ENCODE measurements around the gene MYH14.
"Not testable (repeated sequence)": the region's sequence is repeated elsewhere in the genome, so short reads cannot be mapped to it uniquely, and the experiment has no call there.

Gene MYH14

DNA sequence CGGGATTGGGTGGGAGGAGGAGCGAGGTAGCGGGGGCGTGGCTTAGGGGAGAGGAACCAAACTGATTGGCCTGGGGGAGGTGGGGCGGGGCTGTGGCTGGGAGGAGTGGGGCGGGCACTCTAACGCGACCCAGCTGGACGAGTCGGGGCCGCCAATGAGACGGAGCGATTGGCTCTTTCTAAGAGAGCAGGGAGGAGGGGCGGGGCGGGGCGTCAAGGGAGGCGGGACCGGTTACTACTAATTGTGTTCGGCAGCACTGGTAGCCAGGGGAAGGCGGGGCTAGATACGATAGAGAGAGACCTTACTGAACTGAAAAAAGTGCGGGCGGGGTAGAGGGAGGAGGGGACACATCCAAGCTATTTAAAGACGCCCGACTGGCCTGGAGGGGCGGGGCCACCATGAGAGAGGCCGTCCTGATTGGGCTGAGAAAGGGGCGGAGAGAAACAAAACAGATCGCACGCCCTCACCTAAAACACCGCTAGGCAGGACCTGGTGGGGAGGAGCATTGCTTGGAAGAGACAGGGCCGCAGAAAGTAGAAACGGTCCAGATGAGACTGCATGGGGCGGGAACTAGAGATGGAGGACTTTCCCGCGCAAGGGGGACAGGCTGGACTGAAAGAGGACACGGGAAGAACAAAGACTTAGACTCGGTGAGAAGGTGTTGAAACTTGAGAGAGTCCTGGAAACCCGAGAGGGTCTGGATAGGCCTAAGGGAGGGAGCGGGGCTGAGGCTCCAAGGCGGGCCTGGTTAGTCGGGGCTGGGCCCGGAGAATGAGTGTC, 125.9 kb downstream of the MYH14 start, which contains the start of gene KCNC3:
TSS of gene KCNC3 (minus strand) at position 232 of the 780 bp plus-strand sequence. CDS start 295 bp downstream, outside the sequence.
- Histone ChIP-seq H3K27me3 (replicated peaks; ENCODE audit: control insufficient read depth, insufficient read depth, low read length) (peaks cover 42% of the 10 kb centered on the region), H3K9me3 (ENCODE audit: control insufficient read depth, low read length) (no peaks in the 10 kb centered on the region), H3K4me1 (ENCODE audit: control insufficient read depth, insufficient read depth, low read length) (peaks cover 13% of the 10 kb centered on the region), H3K4me3 (ENCODE audit: low read length) (peak within 1 kb of the TSS; percentile 47), H3K36me3 (ENCODE audit: control insufficient read depth, insufficient read depth, low read length, severe bottlenecking) (no peaks in the 10 kb centered on the region), H3K9ac (ENCODE audit: low read length) (peak within 1 kb of the TSS; percentile 42)
- peak; percentile 89 for DNase-seq (ENCODE audit: low read depth)

DNA sequence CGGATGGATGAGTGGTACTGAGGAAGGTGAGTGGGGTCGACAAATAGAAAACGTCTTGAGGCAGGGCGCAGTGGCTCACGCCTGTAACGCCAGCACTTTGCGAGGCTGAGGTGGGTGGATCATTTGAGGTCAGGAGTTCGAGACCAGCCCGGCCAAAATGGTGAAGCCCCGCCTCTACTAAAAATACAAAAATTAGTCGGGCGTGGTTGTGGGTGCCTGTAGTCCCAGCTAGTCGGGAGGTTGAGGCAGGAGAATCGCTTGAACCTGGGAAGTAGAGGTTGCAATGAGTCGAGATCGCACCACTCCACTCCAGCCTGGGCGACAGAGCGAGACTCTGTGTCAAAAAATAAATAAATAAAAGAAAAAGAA, 126.5 kb downstream of the MYH14 start:
- not testable (repeated sequence) for DNase-seq (ENCODE audit: low read depth); H3K4me3 ChIP-seq (ENCODE audit: low read length)

DNA sequence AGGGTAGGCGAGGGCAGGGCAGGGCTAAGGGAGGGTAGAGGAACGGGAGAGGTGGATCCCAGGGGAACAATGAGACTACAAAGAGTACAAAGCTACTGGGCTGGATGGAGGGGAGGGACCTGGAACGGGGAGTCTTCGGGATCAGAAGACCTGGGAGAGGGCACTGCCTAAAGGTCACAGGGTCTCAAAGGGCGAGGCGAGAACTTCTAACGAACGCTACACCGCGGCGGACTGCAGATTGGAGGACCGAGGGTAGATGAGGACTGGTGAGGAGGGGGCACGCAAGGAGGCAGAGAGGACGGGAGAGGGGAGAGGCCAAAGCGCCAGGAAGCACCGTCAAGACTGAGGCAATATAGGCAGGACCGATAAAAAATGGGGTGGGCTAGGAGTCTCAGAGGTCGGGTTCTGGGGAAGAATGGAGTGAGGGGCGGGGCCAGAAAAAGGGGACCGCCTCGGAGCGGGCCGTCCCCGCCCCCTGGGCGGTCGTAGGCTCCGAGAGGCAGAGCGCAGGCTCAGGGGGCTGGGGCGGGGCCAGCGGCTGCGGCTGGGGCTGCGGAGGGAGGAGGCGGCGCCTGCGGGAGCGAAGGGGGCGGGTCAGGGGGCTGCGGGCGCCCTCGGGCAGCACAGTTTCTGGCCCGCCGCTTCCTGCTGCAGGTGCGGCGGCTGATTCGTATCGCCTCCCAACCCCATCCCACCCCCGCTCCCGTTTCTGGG, 127.1 kb downstream of the MYH14 start:
- peak; percentile 49 for DNase-seq (ENCODE audit: low read depth)
- Histone ChIP-seq H3K36me3 (ENCODE audit: control insufficient read depth, insufficient read depth, low read length, severe bottlenecking) (no peaks in the 10 kb centered on the region), H3K4me3 (ENCODE audit: low read length) (no peak overlapping the region), H3K4me1 (ENCODE audit: control insufficient read depth, insufficient read depth, low read length) (peaks cover 13% of the 10 kb centered on the region), H3K27me3 (replicated peaks; ENCODE audit: control insufficient read depth, insufficient read depth, low read length) (peaks cover 44% of the 10 kb centered on the region), H3K9ac (ENCODE audit: low read length) (no peak overlapping the region), H3K9me3 (ENCODE audit: control insufficient read depth, low read length) (no peaks in the 10 kb centered on the region)

More for the DNA sequence above, 126.5 kb downstream of the MYH14 start:
- Histone ChIP-seq H3K27me3 (replicated peaks; ENCODE audit: control insufficient read depth, insufficient read depth, low read length) (peaks cover 42% of the 10 kb centered on the region), H3K4me1 (ENCODE audit: control insufficient read depth, insufficient read depth, low read length) (peaks cover 13% of the 10 kb centered on the region)
- H3K9ac ChIP-seq (ENCODE audit: low read length); H3K9me3 ChIP-seq (ENCODE audit: control insufficient read depth, low read length); H3K36me3 ChIP-seq (ENCODE audit: control insufficient read depth, insufficient read depth, low read length, severe bottlenecking): not testable (repeated sequence)

DNA sequence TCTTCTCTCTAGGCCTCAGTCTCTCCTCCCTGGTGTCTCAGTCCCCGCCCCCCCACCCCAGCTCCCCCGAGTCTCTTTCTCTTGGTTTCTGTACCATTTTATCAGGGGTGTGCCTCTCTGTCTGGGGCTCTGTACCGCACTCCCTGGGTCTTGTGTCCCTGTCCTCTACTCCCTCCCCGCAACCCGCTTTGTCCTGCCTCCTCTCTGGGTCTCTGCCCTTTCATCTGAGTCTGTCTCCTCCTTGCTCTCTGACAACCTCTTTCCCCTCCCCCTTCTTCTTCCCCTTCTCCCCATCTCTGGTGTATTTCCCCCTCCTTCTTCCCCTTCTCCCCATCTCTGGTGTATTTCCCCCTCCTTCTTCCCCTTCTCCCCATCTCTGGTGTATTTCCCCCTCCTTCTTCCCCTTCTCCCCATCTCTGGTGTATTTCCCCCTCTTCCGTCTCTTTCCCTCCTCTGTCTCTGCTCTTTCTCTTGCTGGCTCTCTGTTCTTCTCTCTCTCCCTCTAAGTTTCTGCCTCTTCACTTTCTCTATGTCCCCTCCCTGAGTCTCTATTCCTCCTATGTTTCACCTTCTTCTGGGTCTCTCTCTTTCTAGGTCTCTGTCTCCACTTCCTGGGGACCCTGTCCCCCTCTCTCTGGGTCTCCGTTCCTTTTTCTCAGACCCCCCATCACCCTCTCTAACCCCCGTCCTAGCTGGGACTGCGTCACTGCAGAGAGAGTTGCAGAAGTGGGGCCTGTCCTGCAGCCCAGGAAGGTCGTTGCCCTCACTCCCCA, 128.0 kb downstream of the MYH14 start:
- H3K36me3 ChIP-seq (ENCODE audit: control insufficient read depth, insufficient read depth, low read length, severe bottlenecking): no peaks in the 10 kb centered on the region
- H3K9ac ChIP-seq (ENCODE audit: low read length): no peak overlapping the region
- no peak overlapping the region for H3K4me3 ChIP-seq (ENCODE audit: low read length)
- no peaks in the 10 kb centered on the region for H3K9me3 ChIP-seq (ENCODE audit: control insufficient read depth, low read length)
- H3K4me1 ChIP-seq (ENCODE audit: control insufficient read depth, insufficient read depth, low read length): peaks cover 9% of the 10 kb centered on the region
- DNase-seq (ENCODE audit: low read depth): no peak
- peaks cover 46% of the 10 kb centered on the region for H3K27me3 ChIP-seq (replicated peaks; ENCODE audit: control insufficient read depth, insufficient read depth, low read length)

DNA sequence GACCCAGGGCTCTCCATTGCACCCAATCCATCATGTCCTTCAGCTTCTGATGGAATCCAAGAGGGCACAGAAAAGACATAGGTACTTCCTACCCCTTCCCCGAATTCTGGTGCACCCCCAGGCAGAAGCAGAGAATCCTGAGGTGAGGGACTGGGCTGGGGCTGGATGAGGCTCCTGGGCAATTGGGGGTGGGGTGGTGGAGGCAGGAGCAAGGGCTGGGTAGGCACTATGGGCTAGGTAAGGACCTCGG, 128.5 kb downstream of the MYH14 start:
- Histone ChIP-seq H3K27me3 (replicated peaks; ENCODE audit: control insufficient read depth, insufficient read depth, low read length) (peaks cover 40% of the 10 kb centered on the region), H3K4me1 (ENCODE audit: control insufficient read depth, insufficient read depth, low read length) (peaks cover 9% of the 10 kb centered on the region), H3K4me3 (ENCODE audit: low read length) (no peak overlapping the region), H3K9ac (ENCODE audit: low read length) (no peak overlapping the region), H3K36me3 (ENCODE audit: control insufficient read depth, insufficient read depth, low read length, severe bottlenecking) (no peaks in the 10 kb centered on the region), H3K9me3 (ENCODE audit: control insufficient read depth, low read length) (no peaks in the 10 kb centered on the region)
- DNase-seq (ENCODE audit: low read depth): no peak

DNA sequence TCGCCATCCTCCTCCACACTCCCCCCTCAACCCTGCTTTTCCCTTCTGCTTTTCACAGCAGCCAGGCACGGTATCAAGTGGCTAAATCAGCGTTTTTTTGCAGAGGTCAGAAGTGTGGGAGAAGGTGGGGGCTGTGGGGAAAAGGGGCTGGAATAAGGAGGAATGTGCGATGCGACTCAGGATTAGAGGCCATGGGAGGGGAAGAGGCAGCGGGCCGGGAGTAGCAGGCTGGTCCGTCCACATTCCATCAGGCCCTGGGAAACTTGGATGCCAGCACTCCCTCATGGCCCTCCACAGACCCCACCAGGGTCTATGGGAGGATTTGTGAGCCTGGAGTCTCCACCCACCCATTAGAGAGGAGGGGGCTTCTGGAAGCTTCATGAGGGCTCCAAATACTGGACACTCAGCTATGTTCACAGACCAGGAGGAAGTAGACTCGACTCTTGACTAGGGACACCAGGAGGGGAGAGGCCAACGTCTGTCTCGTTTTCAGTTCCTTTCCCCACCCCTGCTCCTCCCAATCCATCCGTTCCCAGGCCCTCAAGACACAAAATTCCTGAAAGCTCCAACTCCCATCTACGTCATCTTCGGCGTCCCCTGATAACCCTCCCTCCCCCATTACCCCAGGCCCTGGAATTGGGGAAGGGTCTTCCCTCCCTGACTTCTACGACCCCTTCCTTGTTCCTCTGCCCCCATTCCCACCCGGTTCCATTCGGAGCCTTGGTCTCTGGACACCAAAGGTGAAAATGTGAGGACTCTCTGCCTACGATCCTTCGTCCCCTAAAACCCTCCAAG, 129.0 kb downstream of the MYH14 start:
- Histone ChIP-seq H3K27me3 (replicated peaks; ENCODE audit: control insufficient read depth, insufficient read depth, low read length) (peaks cover 36% of the 10 kb centered on the region), H3K4me1 (ENCODE audit: control insufficient read depth, insufficient read depth, low read length) (peaks cover 9% of the 10 kb centered on the region), H3K9ac (ENCODE audit: low read length) (no peak overlapping the region), H3K36me3 (ENCODE audit: control insufficient read depth, insufficient read depth, low read length, severe bottlenecking) (no peaks in the 10 kb centered on the region), H3K4me3 (ENCODE audit: low read length) (no peak overlapping the region), H3K9me3 (ENCODE audit: control insufficient read depth, low read length) (no peaks in the 10 kb centered on the region)
- DNase-seq (ENCODE audit: low read depth): no peak

DNA sequence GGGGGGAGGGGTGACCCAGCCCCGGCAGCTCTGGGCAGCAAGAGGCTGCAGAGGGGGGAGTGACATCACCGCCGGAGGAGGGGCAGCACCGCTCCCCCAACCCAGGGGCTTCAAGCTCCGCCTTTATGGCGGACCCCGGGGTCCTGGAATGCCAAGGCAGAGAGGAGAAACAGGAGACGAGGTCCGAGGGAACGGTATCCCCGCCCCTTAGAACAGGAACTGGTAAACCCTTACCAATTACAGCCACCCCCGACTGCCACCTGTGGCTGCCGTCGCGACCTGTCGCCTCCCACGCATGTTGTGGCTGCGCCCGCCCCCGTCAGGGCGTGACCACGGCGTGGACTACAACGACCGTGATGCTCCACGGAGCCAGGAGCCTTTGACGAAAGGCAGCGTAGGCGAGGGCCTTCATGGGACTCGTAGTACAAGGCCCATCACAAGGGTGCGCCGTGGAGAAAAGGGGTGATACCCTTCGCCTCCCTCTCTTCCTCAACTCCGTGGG, 129.9 kb downstream of the MYH14 start:
- Histone ChIP-seq H3K9ac (ENCODE audit: low read length) (peak overlapping the region; percentile 70), H3K4me3 (ENCODE audit: low read length) (peak overlapping the region; percentile 79), H3K27me3 (replicated peaks; ENCODE audit: control insufficient read depth, insufficient read depth, low read length) (peaks cover 35% of the 10 kb centered on the region), H3K4me1 (ENCODE audit: control insufficient read depth, insufficient read depth, low read length) (peaks cover 9% of the 10 kb centered on the region), H3K9me3 (ENCODE audit: control insufficient read depth, low read length) (no peaks in the 10 kb centered on the region), H3K36me3 (ENCODE audit: control insufficient read depth, insufficient read depth, low read length, severe bottlenecking) (no peaks in the 10 kb centered on the region)
- DNase-seq (ENCODE audit: low read depth): peak; percentile 88

DNA sequence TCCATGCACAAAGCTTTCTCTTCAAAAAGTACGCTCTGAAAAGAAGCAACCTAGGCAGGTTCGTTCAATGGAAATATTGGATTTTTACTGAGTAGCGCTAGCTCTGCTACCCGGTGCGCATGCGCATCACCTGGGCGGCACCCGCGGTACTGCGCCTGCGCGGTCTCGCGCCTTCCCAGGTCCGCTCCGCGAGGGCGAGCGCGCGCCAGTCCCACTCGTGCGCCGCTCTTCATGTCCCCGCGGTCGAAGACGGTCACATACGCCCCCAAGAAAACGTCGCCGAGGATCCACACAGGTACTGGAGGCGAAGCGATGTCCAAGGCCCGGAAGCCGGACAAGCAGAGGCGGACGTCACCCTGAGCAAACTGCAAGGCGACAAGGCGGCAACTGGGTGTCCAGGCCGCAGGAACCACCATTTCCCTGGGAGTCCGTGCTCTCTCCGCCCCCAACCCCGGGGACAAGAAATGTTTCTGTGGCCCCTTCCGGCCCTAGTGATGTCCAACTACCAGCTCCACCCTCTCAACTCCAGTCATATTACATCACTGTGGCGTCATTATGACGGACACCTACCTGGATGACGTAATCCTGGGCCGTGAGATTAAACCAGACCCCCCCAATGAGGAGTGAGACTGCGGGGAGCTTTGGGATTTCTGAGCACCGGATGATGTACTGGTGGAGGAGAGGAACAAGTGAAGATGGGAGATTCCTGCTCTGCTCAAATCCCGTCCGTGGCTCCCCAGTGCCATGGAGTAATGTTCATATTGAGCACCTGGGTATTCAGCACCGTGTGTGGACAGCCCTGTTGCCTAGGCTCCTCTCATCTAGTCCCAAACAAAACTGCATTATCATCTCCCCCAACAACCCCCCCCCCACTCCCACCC, 130.6 kb downstream of the MYH14 start:
- H3K9ac ChIP-seq (ENCODE audit: low read length): peak overlapping the region; percentile 70
- no peaks in the 10 kb centered on the region for H3K36me3 ChIP-seq (ENCODE audit: control insufficient read depth, insufficient read depth, low read length, severe bottlenecking)
- no peaks in the 10 kb centered on the region for H3K9me3 ChIP-seq (ENCODE audit: control insufficient read depth, low read length)
- peaks cover 35% of the 10 kb centered on the region for H3K27me3 ChIP-seq (replicated peaks; ENCODE audit: control insufficient read depth, insufficient read depth, low read length)
- H3K4me1 ChIP-seq (ENCODE audit: control insufficient read depth, insufficient read depth, low read length): peaks cover 9% of the 10 kb centered on the region
- peak; percentile 84 for DNase-seq (ENCODE audit: low read depth)
- peak overlapping the region; percentile 79 for H3K4me3 ChIP-seq (ENCODE audit: low read length)

DNA sequence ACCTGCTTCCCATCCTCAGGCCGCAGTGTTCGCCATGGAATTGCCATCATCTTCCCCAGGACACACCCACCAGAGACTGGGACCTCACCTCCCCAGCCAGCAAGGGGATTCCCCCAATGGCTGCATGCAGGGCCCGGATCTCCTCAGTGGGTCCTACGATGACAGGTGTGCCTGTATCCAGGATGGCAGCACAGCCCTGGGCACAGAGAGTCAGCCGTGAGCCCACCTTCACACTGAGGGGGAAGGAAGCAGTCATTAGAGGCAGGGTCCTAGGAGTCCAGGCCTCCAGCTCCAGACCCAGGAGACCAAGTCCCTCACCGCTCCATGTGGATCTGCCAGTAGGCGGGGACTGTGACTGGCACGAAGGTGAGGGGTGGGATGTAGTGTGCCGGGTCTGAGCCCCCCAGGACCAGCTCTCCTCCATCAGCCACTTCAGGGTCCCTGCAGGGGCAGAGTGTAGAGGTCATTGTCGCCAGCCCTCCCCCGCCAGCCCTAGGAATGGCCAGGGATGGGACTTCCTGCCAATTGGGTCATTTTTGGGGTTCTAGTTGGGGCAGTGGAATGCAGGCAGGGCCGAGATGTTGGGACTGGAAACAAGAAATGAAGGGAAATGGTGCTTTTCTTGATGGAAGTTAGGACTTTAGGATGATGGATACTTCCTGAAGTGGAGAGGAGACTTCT, 131.5 kb downstream of the MYH14 start:
- Histone ChIP-seq H3K4me3 (ENCODE audit: low read length) (no peak overlapping the region), H3K9ac (ENCODE audit: low read length) (no peak overlapping the region), H3K9me3 (ENCODE audit: control insufficient read depth, low read length) (no peaks in the 10 kb centered on the region), H3K4me1 (ENCODE audit: control insufficient read depth, insufficient read depth, low read length) (peaks cover 9% of the 10 kb centered on the region), H3K36me3 (ENCODE audit: control insufficient read depth, insufficient read depth, low read length, severe bottlenecking) (no peaks in the 10 kb centered on the region), H3K27me3 (replicated peaks; ENCODE audit: control insufficient read depth, insufficient read depth, low read length) (peaks cover 32% of the 10 kb centered on the region)
- DNase-seq (ENCODE audit: low read depth): no peak

DNA sequence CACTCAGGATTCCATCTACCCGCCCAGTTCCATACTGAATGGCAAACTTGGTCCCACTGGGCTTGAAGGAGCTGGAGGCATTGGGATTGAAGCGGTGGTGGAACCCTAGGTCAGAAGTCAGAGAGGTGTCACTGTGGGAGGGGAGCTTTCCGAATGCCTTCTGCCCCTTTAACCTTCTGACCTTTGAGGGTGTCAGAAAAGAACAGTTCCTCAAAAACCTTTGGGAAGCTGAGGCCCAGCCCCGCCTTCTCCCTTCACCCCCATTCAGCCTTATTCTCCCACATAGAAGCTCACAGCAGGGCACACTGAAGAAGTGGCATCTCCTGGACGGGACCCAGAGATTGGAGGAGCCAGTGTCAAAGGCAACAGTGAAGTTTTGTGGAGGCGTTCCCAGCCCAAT, 133.6 kb downstream of the MYH14 start:
- not testable (repeated sequence) for H3K9ac ChIP-seq (ENCODE audit: low read length); H3K36me3 ChIP-seq (ENCODE audit: control insufficient read depth, insufficient read depth, low read length, severe bottlenecking); DNase-seq (ENCODE audit: low read depth); H3K9me3 ChIP-seq (ENCODE audit: control insufficient read depth, low read length); H3K4me1 ChIP-seq (ENCODE audit: control insufficient read depth, insufficient read depth, low read length); H3K4me3 ChIP-seq (ENCODE audit: low read length)
- peaks cover 18% of the 10 kb centered on the region for H3K27me3 ChIP-seq (replicated peaks; ENCODE audit: control insufficient read depth, insufficient read depth, low read length)

Measured in adipocyte (in vitro differentiated cells).